GM23248 (cell line): ENCODE results near the gene FHOD3.

Experiments used
- EZH2 ChIP-seq: fragments of 200-600 bp; sonication (generic); IDR thresholded peaks from 2 replicates; pipeline ENCODE4 v1.6.1; 2018; ENCODE audit warnings: antibody characterized with exemption, mild to moderate bottlenecking; ENCODE audit not compliant: insufficient read depth, poor library complexity, severe bottlenecking
- EZH2phosphoT487 ChIP-seq: fragments of 200-600 bp; sonication (generic); IDR thresholded peaks from 2 replicates; pipeline ENCODE4 v1.6.1; 2018; ENCODE audit warnings: antibody characterized with exemption, moderate library complexity, mild to moderate bottlenecking, low read depth; ENCODE audit not compliant: insufficient read depth

GRCh38 chr18:36532394-36532793 lies 234.9 kb downstream of the FHOD3 start:
- no peak for TF ChIP-seq EZH2phosphoT487
- no peak for TF ChIP-seq EZH2
